NCI-H748 treated with DMSO at 0.1 percent for 48 hours (cell line): ENCODE results near the gene KIRREL3.

Experiments
- DNase-seq: peaks from one replicate; lab custom pipeline; 2025; lab: John Stamatoyannopoulos, UW

The KIRREL3 gene

GRCh38 chr11:126663749-126664592 is 336.6 kb downstream of the KIRREL3 start:
- DNase-seq, result no peak

- DNase-seq, result no peak
These were observed 338.4 kb downstream of the KIRREL3 start for GRCh38 chr11:126662035-126662790.

GRCh38 chr11:126660761-126661425 is 339.7 kb downstream of the KIRREL3 start:
- DNase-seq, result no peak

- no peak for DNase-seq
These were observed 340.2 kb downstream of the KIRREL3 start for GRCh38 chr11:126660321-126660720.

GRCh38 chr11:126658306-126659056 is 342.1 kb downstream of the KIRREL3 start:
- DNase-seq, result no peak

- DNase-seq, result no peak
These were observed 344.8 kb downstream of the KIRREL3 start for GRCh38 chr11:126655807-126656128.

GRCh38 chr11:126654886-126655806 is 345.4 kb downstream of the KIRREL3 start:
- no peak for DNase-seq

GRCh38 chr11:126653040-126653439 is 347.5 kb downstream of the KIRREL3 start:
- no peak for DNase-seq

- no peak for DNase-seq
These were observed 352.8 kb downstream of the KIRREL3 start for GRCh38 chr11:126647735-126648134.

- DNase-seq, result no peak
These were observed 353.6 kb downstream of the KIRREL3 start for GRCh38 chr11:126646701-126647557.

- no peak for DNase-seq
These were observed 355.4 kb downstream of the KIRREL3 start for GRCh38 chr11:126645186-126645585.

- no peak for DNase-seq
These were observed 360.4 kb downstream of the KIRREL3 start for GRCh38 chr11:126640186-126640585.

GRCh38 chr11:126639692-126640091 is 360.9 kb downstream of the KIRREL3 start:
- DNase-seq, result no peak

GRCh38 chr11:126638648-126639047 is 361.9 kb downstream of the KIRREL3 start:
- DNase-seq, result no peak

- DNase-seq, result no peak
These were observed 362.8 kb downstream of the KIRREL3 start for GRCh38 chr11:126637795-126638175.

- DNase-seq, result no peak
These were observed 363.4 kb downstream of the KIRREL3 start for GRCh38 chr11:126636911-126637794.

- DNase-seq, result no peak
These were observed 365.1 kb downstream of the KIRREL3 start for GRCh38 chr11:126635511-126635910.

GRCh38 chr11:126634963-126635362 is 365.6 kb downstream of the KIRREL3 start:
- DNase-seq, result no peak

- no peak for DNase-seq
These were observed 367.2 kb downstream of the KIRREL3 start for GRCh38 chr11:126633330-126633729.
